ENCODE measurements around the gene DNAJC7. TPM values are rescaled to one million over a fixed set of nuclear protein-coding genes. Genes with fewer than 3 reads are reported as not detected.
A peak's percentile ranks its signal among the peaks of the same experiment; 100 is the strongest.
"Not testable (repeated sequence)": the region's sequence is repeated elsewhere in the genome, so short reads cannot be mapped to it uniquely, and the experiment has no call there.

Gene DNAJC7
- total RNA-seq, 2 donors from 2014 or later, result 79.5 to 118 TPM

DNA sequence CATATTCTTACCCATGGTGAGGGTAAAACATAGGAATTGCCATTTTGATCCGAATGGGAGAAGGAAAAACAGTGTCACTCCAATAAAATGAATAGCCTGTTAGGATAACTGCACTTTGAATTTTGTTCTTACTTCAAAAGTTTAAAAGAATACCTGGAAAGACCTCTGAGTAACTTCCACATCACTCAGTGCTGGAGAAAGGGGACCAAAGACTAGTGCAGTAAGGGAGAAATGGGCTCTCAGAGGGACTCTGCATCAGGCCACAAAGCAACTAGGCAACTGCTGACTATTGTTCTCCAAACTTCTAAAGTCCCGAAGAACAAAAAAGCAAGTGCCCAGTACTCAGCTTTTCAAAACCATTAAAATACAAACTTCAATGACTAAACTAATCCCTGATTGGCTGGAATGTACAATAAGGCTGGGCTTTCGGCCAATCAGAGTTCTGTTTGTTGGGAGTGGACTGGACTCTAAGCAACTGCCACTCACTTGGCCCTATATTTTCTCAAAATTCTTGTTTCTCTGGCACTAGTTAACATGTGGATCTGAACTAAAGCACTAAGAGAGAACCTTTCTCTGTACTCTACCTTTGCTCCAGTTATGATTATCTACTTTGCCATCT, 6.2 kb downstream of the DNAJC7 start:
- peaks cover 22% of the 10 kb centered on the region for H3K4me1 Mint-ChIP-seq
- peaks cover 47% of the 10 kb centered on the region for H3K36me3 Mint-ChIP-seq (ENCODE audit: low read depth)
- no peak overlapping the region for H3K4me3 Mint-ChIP-seq
- peak overlapping the region; percentile 71 for H3K27ac Mint-ChIP-seq
- no peak for ATAC-seq (replicated peaks)
- no peaks in the 10 kb centered on the region for H3K27me3 Mint-ChIP-seq
- H3K9me3 Mint-ChIP-seq, result no peaks in the 10 kb centered on the region

DNA sequence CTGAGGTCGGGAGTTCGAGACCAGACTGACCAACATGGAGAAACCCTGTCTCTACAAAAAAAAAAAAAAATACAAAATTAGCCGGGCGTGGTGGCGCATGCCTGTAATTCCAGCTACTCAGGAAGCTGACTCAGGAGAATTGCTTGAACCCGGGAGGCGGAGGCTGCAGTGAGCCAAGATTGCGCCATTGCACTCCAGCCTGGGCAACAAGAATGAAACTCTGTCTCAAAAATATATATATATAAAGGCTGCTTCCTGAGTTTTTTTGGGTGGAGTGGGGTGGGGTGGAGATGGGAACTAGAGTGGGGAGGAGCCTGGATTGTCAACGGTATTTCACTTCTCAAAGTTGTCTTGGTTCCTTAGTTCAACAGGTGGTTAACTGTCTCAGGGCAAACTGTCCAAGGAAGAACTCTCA, 7.0 kb downstream of the DNAJC7 start:
- H3K4me1 Mint-ChIP-seq, result peaks cover 21% of the 10 kb centered on the region
- not testable (repeated sequence) for ATAC-seq (replicated peaks); H3K27me3 Mint-ChIP-seq; H3K9me3 Mint-ChIP-seq; H3K4me3 Mint-ChIP-seq
- H3K27ac Mint-ChIP-seq, result peak overlapping the region; percentile 71
- H3K36me3 Mint-ChIP-seq (ENCODE audit: low read depth), result peaks cover 44% of the 10 kb centered on the region

DNA sequence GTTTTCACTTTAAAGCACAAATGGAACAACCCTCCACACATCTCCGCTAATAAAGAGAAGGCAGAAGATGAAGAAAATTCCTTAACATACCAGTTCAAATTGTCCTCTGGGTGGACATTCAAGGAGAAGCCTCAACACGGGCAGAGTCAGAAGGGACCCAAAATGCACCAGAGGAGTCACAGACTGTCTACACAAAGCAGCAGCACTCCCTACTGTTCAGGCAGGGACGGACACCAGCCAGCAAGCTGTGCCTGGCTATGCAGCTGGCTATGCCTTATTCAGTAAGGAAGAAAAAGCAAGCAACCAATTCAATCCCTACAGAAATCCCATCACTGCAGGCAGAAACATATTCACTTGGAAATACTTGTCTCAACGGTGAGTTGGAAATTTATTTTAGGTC, 8.1 kb downstream of the DNAJC7 start:
- peaks cover 25% of the 10 kb centered on the region for H3K4me1 Mint-ChIP-seq
- no peak overlapping the region for H3K27ac Mint-ChIP-seq
- H3K9me3 Mint-ChIP-seq, result no peaks in the 10 kb centered on the region
- no peak overlapping the region for H3K4me3 Mint-ChIP-seq
- H3K36me3 Mint-ChIP-seq (ENCODE audit: low read depth), result peaks cover 43% of the 10 kb centered on the region
- ATAC-seq (replicated peaks), result no peak
- H3K27me3 Mint-ChIP-seq, result no peaks in the 10 kb centered on the region

DNA sequence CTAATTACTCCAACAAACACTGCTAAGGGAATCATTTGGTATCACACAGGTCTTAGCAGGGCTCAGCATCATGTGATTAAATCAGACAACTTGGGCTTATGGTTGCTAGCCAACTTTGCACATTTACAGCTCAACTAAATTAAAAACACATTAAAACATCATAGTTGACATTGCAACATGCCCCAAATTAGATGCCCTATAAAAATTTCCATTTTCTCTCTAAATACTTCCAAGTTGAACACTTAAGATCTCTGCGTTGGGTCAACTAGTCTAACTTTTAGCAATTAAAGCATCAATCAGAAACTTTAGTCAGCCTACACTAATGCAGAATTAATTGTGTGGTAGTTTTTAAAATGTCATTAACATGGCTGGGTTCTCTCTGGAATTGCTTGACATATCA, 12.1 kb downstream of the DNAJC7 start:
- ATAC-seq (replicated peaks), result no peak

DNA sequence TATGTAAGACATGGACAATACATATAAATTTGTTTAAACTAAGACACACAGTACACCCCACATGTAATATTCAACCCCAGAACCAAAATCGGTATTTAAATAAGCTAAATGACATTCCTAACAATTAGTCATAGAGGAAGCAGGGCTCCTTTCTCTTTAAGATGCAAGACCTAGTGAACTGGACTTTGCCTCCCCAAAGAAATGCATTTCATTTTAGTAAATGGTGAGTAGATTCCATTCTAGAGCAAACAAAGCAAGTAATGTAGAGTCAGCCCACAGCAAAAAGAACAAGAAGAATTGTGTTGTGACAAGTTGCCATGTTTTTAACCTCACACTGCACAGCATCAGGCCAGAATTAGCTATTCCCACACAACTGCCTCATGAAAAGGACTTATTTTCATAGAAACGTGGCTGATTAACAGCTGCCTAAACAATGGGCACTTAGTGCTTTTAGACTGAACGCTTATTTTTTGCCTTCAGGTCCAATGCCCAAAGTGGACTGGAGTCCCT, 14.4 kb downstream of the DNAJC7 start:
- H3K4me3 Mint-ChIP-seq, result no peak overlapping the region
- H3K36me3 Mint-ChIP-seq (ENCODE audit: low read depth), result peaks cover 74% of the 10 kb centered on the region
- H3K4me1 Mint-ChIP-seq, result peaks cover 5% of the 10 kb centered on the region
- peak overlapping the region; percentile 21 for H3K27ac Mint-ChIP-seq
- H3K27me3 Mint-ChIP-seq, result no peaks in the 10 kb centered on the region
- ATAC-seq (replicated peaks), result no peak
- H3K9me3 Mint-ChIP-seq, result no peaks in the 10 kb centered on the region

More for the DNA sequence above, 12.1 kb downstream of the DNAJC7 start:
- Mint-ChIP-seq H3K4me1 (peaks cover 5% of the 10 kb centered on the region), H3K4me3 (no peak overlapping the region), H3K27me3 (no peaks in the 10 kb centered on the region), H3K36me3 (ENCODE audit: low read depth) (peaks cover 64% of the 10 kb centered on the region), H3K27ac (no peak overlapping the region), H3K9me3 (no peaks in the 10 kb centered on the region)

DNA sequence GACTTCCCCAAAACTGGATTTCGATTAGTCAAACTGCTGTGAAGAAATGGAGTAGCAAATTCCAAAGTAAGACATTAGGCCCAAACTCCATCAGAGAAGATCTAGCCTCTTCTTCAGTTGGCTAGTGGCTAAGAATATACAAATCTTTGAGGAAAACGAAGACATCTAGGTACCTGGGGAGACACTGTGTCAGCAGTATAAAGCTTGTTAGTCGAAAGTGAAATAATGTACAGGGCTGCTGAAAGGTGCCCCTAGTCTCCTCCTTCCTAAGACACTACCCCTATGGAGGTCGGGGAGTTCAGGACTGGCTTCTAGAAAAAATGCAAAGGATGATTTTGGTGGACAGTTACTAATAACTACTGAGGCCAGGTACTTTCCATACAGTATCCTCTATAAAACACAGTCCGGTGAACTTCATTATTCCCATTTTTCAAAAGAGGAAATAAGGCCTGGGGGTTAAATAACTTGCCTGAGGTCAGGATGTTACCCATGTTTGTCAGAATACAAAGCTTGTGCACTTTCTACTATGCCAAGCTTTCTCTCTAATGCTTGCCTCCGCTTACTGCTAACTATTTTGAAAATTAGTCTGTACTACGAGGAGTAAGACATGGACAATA, 15.0 kb downstream of the DNAJC7 start:
- Mint-ChIP-seq H3K27me3 (no peaks in the 10 kb centered on the region), H3K9me3 (no peaks in the 10 kb centered on the region), H3K4me1 (peaks cover 5% of the 10 kb centered on the region), H3K27ac (no peak overlapping the region), H3K4me3 (no peak overlapping the region), H3K36me3 (ENCODE audit: low read depth) (peaks cover 78% of the 10 kb centered on the region)
- ATAC-seq (replicated peaks), result no peak

DNA sequence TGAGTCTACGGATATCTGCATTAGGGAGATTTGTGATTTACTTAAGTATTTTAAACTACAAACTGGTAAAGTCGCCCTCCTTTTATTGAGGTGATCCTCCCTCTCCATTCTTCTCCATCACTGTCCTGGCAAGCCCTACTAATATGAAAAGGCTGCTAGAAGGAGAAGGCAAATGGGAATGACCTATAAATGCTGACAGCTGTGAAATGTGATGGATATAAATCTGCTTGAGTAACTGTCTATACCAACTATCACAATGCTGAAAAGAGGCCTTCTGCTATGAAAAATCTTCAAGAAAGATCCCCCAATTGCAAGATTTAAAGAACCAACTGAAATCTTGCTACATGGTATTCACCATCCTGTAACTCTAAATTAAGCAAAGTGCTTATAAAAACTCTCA, 15.5 kb downstream of the DNAJC7 start:
- H3K9me3 Mint-ChIP-seq, result no peaks in the 10 kb centered on the region
- H3K36me3 Mint-ChIP-seq (ENCODE audit: low read depth), result peaks cover 78% of the 10 kb centered on the region
- no peak for ATAC-seq (replicated peaks)
- no peak overlapping the region for H3K27ac Mint-ChIP-seq
- no peak overlapping the region for H3K4me3 Mint-ChIP-seq
- H3K27me3 Mint-ChIP-seq, result no peaks in the 10 kb centered on the region
- peaks cover 9% of the 10 kb centered on the region for H3K4me1 Mint-ChIP-seq

DNA sequence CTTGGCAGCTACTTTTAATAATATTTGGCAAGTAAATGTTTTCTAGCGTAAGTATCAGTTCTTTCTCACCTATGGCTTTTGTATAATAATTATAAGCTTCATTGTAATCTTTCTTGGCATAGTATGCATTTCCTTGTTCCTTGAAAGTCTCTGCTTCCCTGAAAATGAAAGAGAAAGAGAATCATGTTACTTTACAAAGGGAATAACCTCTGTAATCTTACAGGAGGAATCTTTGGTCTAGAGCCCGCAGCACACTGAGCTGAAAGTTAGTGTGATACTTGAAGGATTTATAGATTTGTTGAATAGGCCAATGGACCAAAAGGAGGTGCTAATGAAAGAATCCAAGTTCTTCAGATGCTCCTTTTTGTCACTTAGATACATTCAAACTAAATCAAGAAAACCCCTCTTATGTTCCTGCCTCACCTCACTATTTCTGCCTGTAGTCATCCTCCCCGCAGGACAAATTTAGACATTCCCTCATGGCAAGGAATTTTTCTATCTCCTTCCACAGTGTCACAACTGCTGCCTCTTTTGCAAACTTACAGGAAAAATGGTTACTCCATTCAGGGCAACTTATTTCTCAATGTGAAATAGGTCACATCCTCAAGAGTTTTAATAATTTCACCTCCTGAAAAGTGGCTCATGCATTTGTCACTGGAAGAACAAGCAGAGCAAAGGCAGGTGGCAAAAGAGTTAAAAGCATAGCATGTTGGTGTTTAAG, 16.7 kb downstream of the DNAJC7 start:
- ATAC-seq (replicated peaks), result no peak
- no peak overlapping the region for H3K4me3 Mint-ChIP-seq
- H3K27ac Mint-ChIP-seq, result peak overlapping the region; percentile 21
- peaks cover 87% of the 10 kb centered on the region for H3K36me3 Mint-ChIP-seq (ENCODE audit: low read depth)
- H3K9me3 Mint-ChIP-seq, result no peaks in the 10 kb centered on the region
- peaks cover 17% of the 10 kb centered on the region for H3K4me1 Mint-ChIP-seq
- H3K27me3 Mint-ChIP-seq, result no peaks in the 10 kb centered on the region

DNA sequence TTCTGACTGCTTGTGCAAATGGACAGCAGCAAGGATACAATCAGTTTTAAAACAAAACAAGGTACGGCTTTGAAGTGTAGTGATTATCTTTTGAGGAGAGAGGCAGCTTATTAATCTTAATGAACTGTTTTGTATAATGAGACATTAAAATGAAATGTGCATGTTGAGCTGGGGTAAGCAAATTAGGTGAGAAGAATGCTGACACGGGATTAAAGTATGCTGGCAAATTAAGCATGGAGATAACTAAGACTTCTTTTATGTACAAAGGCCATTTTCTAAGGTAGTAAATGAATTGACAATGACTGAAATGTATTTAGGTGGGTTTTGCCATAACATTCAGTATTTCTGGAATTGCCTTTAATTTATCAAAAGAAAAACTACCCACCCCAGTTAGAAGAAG, 18.7 kb downstream of the DNAJC7 start:
- peaks cover 12% of the 10 kb centered on the region for H3K4me1 Mint-ChIP-seq
- ATAC-seq (replicated peaks), result no peak
- H3K27me3 Mint-ChIP-seq, result no peaks in the 10 kb centered on the region
- no peak overlapping the region for H3K27ac Mint-ChIP-seq
- H3K36me3 Mint-ChIP-seq (ENCODE audit: low read depth), result peaks cover 100% of the 10 kb centered on the region
- no peak overlapping the region for H3K4me3 Mint-ChIP-seq
- H3K9me3 Mint-ChIP-seq, result no peaks in the 10 kb centered on the region

DNA sequence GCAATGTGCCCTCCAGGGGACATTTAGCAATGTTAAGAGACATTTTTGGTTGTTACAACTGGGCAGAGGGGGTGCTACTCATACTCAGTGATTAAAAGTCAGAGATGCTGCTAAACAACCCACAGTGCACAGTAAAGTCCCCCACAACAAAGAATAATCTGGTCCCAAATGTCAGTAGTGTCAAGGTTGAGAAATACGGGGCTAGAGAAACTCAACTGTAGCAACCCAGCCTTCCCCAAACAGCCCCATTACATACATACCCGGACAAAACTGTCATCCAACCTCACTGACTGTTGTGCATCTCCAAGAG, 20.4 kb downstream of the DNAJC7 start:
- H3K4me1 Mint-ChIP-seq, result peaks cover 12% of the 10 kb centered on the region
- H3K27ac Mint-ChIP-seq, result peak overlapping the region; percentile 79
- H3K27me3 Mint-ChIP-seq, result no peaks in the 10 kb centered on the region
- peaks cover 100% of the 10 kb centered on the region for H3K36me3 Mint-ChIP-seq (ENCODE audit: low read depth)
- no peak for ATAC-seq (replicated peaks)
- H3K9me3 Mint-ChIP-seq, result no peaks in the 10 kb centered on the region
- H3K4me3 Mint-ChIP-seq, result peak overlapping the region; percentile 10

DNA sequence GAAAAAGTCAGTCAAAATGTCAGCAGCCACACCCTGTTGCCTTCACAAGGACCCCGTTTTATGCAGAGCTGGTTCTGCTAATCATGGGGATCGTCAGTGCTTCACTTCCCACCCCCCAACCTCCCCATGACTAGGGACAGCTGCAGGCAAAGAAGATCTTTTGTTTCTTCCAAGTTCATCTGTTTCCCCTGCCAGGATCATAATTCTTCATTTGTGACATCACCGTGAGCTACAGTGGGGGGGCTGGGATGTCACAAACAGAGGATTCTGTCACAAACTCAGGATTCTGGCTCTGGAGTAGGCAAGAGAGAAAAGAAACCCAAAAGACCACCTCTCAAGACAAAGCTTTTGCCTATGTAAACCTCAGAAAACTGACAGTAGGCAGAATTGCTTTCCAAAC, 24.7 kb downstream of the DNAJC7 start:
- H3K9me3 Mint-ChIP-seq, result no peaks in the 10 kb centered on the region
- H3K27ac Mint-ChIP-seq, result peak overlapping the region; percentile 17
- no peak for ATAC-seq (replicated peaks)
- no peak overlapping the region for H3K4me3 Mint-ChIP-seq
- H3K27me3 Mint-ChIP-seq, result no peaks in the 10 kb centered on the region
- peaks cover 100% of the 10 kb centered on the region for H3K36me3 Mint-ChIP-seq (ENCODE audit: low read depth)
- H3K4me1 Mint-ChIP-seq, result peaks cover 12% of the 10 kb centered on the region

DNA sequence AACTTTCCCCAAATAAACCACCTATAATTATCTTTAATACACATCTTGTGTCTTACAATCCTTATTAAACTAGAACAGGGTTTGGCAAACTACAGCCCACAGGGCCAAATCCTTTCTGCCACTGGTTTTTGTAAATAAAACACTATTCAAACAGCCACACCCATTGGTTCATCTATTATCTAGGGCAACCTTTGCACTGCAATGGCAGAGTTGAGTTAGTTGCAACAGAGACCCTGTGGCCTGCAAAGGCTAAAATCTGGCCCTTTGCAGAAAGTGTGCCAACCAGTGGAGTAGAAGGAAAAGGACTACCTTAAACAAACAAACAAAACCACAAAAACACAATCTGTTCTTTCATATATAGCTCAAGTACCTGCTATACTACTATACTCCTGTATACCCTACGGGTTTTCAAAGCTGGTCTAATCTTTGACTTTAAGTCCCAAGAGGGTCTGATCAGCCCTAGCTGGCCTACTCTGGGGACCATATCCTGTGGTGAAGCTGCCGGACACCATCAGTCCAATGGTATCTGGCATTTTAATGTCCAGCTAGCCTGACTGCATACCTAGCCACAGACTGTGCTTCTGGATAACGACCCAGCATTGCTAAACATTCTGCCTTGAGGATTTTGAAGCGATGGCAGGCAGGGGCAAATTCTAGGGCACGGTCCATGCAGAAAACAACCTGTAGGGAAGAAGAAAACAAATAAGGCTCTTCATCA, 27.4 kb downstream of the DNAJC7 start:
- Mint-ChIP-seq H3K4me3 (no peak overlapping the region), H3K9me3 (no peaks in the 10 kb centered on the region), H3K27me3 (no peaks in the 10 kb centered on the region), H3K36me3 (ENCODE audit: low read depth) (peaks cover 100% of the 10 kb centered on the region), H3K27ac (no peak overlapping the region), H3K4me1 (no peaks in the 10 kb centered on the region)
- no peak for ATAC-seq (replicated peaks)

DNA sequence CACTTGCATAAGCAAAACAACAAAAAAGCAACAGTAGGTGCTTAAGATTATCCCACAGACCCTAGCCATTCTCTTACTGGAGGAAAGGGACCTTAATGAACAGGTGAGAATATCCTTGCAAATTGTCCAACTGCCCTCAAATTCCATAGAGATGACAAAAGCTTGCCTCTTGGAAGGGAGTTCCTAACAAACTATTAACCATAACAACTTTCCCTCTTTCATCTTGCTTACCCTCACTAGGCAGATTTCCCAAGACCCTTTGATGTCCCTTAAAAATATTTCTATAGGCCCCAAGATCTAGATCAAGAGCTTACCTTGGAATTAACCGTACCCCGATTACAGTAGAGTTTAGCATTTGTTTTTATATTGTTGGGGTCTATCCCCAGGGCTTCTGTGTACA, 28.8 kb downstream of the DNAJC7 start:
- no peaks in the 10 kb centered on the region for H3K9me3 Mint-ChIP-seq
- H3K4me3 Mint-ChIP-seq, result no peak overlapping the region
- no peaks in the 10 kb centered on the region for H3K27me3 Mint-ChIP-seq
- H3K4me1 Mint-ChIP-seq, result no peaks in the 10 kb centered on the region
- H3K36me3 Mint-ChIP-seq (ENCODE audit: low read depth), result peaks cover 100% of the 10 kb centered on the region
- H3K27ac Mint-ChIP-seq, result peak overlapping the region; percentile 10
- no peak for ATAC-seq (replicated peaks)

DNA sequence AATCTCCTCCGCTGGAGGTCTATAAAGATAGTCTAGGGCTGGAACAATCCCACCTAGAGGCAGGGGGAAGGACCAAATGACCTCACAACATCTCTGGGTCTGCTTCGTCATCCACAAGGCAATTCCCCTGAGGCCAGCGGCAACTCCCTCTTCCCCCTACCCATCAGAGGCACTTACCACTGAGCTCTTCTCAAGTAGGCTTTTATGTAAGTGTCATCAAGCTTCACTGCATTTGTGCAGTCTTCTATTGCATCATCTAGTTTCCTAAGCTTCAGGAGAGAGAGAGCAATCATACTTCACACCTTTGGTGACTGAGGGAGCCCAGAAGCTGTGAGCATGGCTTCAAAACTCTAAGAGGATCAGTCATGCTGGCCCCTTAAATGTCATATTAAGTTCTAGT, 29.6 kb downstream of the DNAJC7 start:
- no peak overlapping the region for H3K4me3 Mint-ChIP-seq
- H3K27ac Mint-ChIP-seq, result peak overlapping the region; percentile 34
- no peaks in the 10 kb centered on the region for H3K27me3 Mint-ChIP-seq
- peaks cover 100% of the 10 kb centered on the region for H3K36me3 Mint-ChIP-seq (ENCODE audit: low read depth)
- ATAC-seq (replicated peaks), result no peak
- no peaks in the 10 kb centered on the region for H3K9me3 Mint-ChIP-seq
- no peaks in the 10 kb centered on the region for H3K4me1 Mint-ChIP-seq
